Measurements from ENCODE around the gene ZNF267.

- TF ChIP-seq CTCF (IDR thresholded peaks at IDR 0.05) (no peak), POLR2AphosphoS5 (IDR thresholded peaks at IDR 0.05) (peak; percentile 75 to 91)
Measured at GRCh38 chr16:31873556-31874365, at the start of gene ZNF267.

Measured in upper lobe of left lung (tissue), 4 donors.